ENCODE results near the gene SNAP47.

DNA sequence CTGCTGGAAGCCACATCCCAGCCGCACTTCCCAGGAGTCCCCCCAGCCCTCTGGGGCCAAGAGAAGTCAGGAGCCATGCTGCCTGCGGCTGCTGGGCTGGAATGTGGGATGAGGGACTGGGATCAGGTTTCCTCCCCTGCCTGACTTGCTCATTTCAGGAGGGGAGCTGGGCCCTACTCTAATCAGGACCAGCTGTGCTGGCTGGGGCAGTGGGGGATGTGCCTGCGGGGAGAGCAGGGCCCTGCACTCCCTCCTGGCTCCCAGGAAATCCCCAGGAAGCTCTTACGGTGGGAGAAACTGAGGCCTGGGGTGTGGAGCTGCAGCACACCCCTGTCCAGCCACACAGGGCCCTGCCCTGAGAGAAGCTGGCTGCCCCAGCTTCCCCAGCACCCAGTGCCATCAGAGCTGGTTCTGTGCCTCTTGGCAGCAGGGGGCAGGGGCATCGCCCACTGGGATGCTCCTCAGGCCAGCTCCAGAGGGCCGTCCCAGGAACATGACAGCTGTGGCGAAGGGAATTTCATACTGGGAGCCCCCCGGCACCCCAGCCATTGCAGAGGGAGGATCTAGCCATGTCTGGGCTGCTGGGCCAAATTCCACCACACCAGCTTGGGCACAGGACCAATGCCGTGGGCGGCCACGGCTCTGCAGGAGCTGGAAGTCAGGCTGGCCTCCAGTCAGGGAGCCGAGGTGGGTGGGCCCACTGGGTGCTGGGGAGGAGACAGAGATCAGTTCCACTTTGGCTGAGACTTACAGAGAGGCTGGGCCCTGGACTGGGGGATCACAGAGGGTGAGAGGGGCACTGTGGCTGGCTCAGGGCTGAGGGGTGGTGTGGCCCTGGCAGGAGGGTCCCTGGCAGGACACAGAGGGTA, 58.9 kb downstream of the SNAP47 start:
- TF ChIP-seq SP1 (IDR thresholded peaks at IDR 0.05) (no peak), FOXK2 (IDR thresholded peaks at IDR 0.05) (no peak), NFRKB (IDR thresholded peaks at IDR 0.05) (no peak), TARDBP (IDR thresholded peaks at IDR 0.05) (no peak), FOXM1 (IDR thresholded peaks at IDR 0.05; ENCODE audit: borderline replicate concordance) (no peak), HDGF (IDR thresholded peaks at IDR 0.05; ENCODE audit: borderline replicate concordance) (no peak), SUZ12 (IDR thresholded peaks at IDR 0.05) (no peak), ZNF384 (IDR thresholded peaks at IDR 0.05) (no peak)

Data from HEK293T (cell line).